ENCODE measurements around the gene MAD1L1. TPM values are rescaled to one million over a fixed set of nuclear protein-coding genes. Genes with fewer than 3 reads are reported as not detected.
"Not testable (repeated sequence)": the region's sequence is repeated elsewhere in the genome, so short reads cannot be mapped to it uniquely, and the experiment has no call there.

Gene MAD1L1
- total and polyA plus RNA-seq, 7 donors = 11.7 to 17.5 (median 15.6) TPM

- DNase-seq = peak in 1 of 2 donors; percentile 29
These were observed 388.8 kb downstream of the MAD1L1 start for GRCh38 chr7:1843921-1844335.

GRCh38 chr7:1843271-1843861 is 389.4 kb downstream of the MAD1L1 start:
- Histone ChIP-seq H3K9me3 (no peaks in the 10 kb centered on the region), H3K36me3 (ENCODE audit: insufficient read depth in 1 of 2, low read depth in 1 of 2) (no peaks in the 10 kb centered on the region), H3K4me3 (no peak overlapping the region), H3K27me3 (ENCODE audit: insufficient read depth in 3 of 3, low read length in 2 of 3) (no peaks in the 10 kb centered on the region), H3K4me1 (no peaks in the 10 kb centered on the region), H3K27ac (no peak overlapping the region)
- no peak for TF ChIP-seq CTCF (IDR thresholded peaks at IDR 0.05)
- ATAC-seq = peak in 1 of 4 donors; percentile 36
- intact Hi-C loops (cut with DNase I) = no loop called here
- WGBS, 3 donors = 80 to 84% (median 83%) methylated on average over 26 of the region's 26 CpGs
- DNase-seq = peak; percentile 3 to 45

More at GRCh38 chr7:1843921-1844335, 388.8 kb downstream of the MAD1L1 start:
- H3K36me3 ChIP-seq (ENCODE audit: insufficient read depth in 1 of 2, low read depth in 1 of 2) = no peaks in the 10 kb centered on the region
- no peaks in the 10 kb centered on the region for H3K9me3 ChIP-seq
- 76 to 79% (median 77%) methylated on average over 11 of the region's 11 CpGs for WGBS, 3 donors
- no peak for TF ChIP-seq CTCF (IDR thresholded peaks at IDR 0.05)
- H3K4me1 ChIP-seq = no peaks in the 10 kb centered on the region
- ATAC-seq = no peak
- intact Hi-C loops (cut with DNase I) = no loop called here
- no peaks in the 10 kb centered on the region for H3K27me3 ChIP-seq (ENCODE audit: insufficient read depth in 3 of 3, low read length in 2 of 3)
- no peak overlapping the region for H3K4me3 ChIP-seq
- H3K27ac ChIP-seq = no peak overlapping the region

- no peak overlapping the region for H3K27ac ChIP-seq
- no peaks in the 10 kb centered on the region for H3K4me1 ChIP-seq
- DNase-seq (peak; percentile 14 to 72), ATAC-seq (peak; percentile 63 to 91 (median 80))
- TF ChIP-seq CTCF (IDR thresholded peaks at IDR 0.05) = peak; percentile 16
- WGBS, 3 donors = 57 to 74% (median 74%) methylated on average over 28 to 31 of the region's 31 CpGs
- no peaks in the 10 kb centered on the region for H3K27me3 ChIP-seq (ENCODE audit: insufficient read depth in 3 of 3, low read length in 2 of 3)
- no peaks in the 10 kb centered on the region for H3K36me3 ChIP-seq (ENCODE audit: insufficient read depth in 1 of 2, low read depth in 1 of 2)
- no peak overlapping the region for H3K4me3 ChIP-seq
- intact Hi-C loops (cut with DNase I) = no loop called here
- no peaks in the 10 kb centered on the region for H3K9me3 ChIP-seq
These were observed 390.2 kb downstream of the MAD1L1 start for GRCh38 chr7:1842321-1843221.

GRCh38 chr7:1841286-1842021 is 391.3 kb downstream of the MAD1L1 start:
- H3K4me1 ChIP-seq; H3K4me3 ChIP-seq; H3K36me3 ChIP-seq (ENCODE audit: insufficient read depth in 1 of 2, low read depth in 1 of 2); H3K27me3 ChIP-seq (ENCODE audit: insufficient read depth in 3 of 3, low read length in 2 of 3); ATAC-seq; intact Hi-C loops (cut with DNase I); H3K27ac ChIP-seq; H3K9me3 ChIP-seq: not testable (repeated sequence)
- WGBS, 3 donors = 92 to 96% (median 93%) methylated on average over 32 to 40 of the region's 40 CpGs
- peak; percentile 8 to 44 for DNase-seq

GRCh38 chr7:1840744-1841143 is 392.0 kb downstream of the MAD1L1 start:
- H3K27ac ChIP-seq; H3K4me3 ChIP-seq; H3K27me3 ChIP-seq (ENCODE audit: insufficient read depth in 3 of 3, low read length in 2 of 3); H3K9me3 ChIP-seq; H3K4me1 ChIP-seq; intact Hi-C loops (cut with DNase I); ATAC-seq; H3K36me3 ChIP-seq (ENCODE audit: insufficient read depth in 1 of 2, low read depth in 1 of 2): not testable (repeated sequence)
- 93 to 98% (median 93%) methylated on average over 13 to 18 of the region's 18 CpGs for WGBS, 3 donors
- DNase-seq = peak; percentile 11 to 34
